NCI-H748 treated with DMSO at 0.1 percent for 48 hours (cell line): ENCODE data around the gene EPB41L3.
"Not testable (repeated sequence)": the region's sequence is repeated elsewhere in the genome, so short reads cannot be mapped to it uniquely, and the experiment has no call there.

Experiments used
- DNase-seq: peaks from one replicate; lab custom pipeline; 2025; lab: John Stamatoyannopoulos, UW

EPB41L3 gene

GRCh38 chr18:5543773-5544389, at the start of gene EPB41L3:
Gene EPB41L3, minus strand, starts transcription at chr18:5543997. Its CDS starts 54,814 bp downstream, at chr18:5489183.
- no peak for DNase-seq

GRCh38 chr18:5588529-5588928, 44.7 kb upstream of the EPB41L3 start:
- no peak for DNase-seq

DNA sequence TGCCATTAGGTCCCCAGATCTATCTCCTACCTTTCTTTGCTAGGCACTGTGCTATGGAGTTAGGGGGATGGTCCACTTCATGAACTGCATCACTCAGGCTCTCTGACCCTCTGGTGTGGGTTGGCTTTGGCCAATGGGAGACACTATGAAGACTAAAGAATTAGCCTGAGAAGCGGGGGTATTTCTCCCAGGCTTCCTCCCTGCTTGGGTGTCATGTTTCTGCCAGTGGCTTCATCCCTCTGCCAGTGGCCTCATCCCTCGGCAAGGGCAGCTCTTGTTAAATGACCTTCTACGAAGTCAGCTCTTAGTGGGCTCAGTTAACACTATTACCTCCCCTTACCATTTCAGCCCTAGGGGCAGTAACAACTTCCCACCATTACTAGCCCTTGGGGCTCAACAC, 41.9 kb upstream of the EPB41L3 start:
- DNase-seq: no peak

GRCh38 chr18:5584746-5585417, 41.1 kb upstream of the EPB41L3 start:
- no peak for DNase-seq

DNA sequence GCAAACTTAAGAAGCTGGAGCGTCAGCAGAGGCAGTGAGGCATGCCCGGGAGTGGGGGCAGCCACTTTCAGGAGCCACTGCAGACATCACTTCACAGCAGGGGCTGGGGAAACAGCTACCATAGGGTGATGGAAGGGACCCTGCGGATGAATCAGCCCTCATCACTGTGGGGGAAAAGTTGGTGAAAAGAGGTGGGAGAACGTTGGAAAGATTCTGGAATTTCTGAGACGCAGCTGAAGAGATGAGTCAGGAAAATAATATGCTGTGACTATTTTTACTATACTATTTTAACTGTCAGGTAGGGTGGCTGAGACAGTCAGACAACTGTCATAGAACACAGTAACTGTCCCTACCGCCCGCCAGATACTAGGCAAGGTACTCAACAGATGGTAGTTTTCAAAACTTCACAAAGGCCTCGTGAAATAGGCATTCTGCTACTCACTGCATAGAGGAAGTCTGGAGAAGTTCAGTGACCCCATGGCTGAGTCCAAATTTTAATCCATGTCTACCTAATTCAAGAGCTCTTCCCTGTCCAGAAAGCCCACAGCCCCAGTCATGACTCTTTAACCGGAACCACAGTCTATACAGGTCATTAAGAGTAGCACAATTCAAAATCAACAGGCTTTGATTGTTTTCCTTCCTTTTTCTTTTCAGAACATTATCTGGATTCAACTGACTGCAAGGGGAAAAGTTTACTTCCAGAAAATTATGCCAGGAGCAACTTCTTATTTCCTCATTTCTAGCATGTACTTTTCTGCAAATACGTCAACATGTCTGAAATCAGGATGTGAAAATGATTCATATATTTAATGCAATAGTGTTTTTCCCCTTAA, 39.3 kb upstream of the EPB41L3 start:
- DNase-seq: no peak

- no peak for DNase-seq
These were observed 38.3 kb upstream of the EPB41L3 start for GRCh38 chr18:5582076-5582475.

GRCh38 chr18:5574843-5575242, 31.0 kb upstream of the EPB41L3 start:
- no peak for DNase-seq

DNA sequence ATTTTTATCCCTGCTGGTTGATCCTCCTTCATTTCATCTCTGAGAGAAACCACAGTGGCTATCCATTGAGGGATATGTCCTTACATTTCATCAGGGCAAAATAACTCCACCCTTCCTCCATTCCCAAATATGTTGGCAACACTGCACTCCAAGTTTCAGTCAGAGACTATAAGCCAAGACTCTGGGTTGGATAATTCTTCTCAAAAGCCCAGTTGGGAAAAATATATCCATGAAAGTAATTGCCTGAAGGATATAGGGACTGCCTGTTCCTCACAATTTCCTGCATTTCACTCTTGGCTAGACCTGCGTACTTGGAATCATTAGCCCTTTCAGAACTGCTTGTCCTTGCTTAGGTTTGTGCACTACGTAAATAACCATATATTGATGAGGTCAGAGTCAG, 27.9 kb upstream of the EPB41L3 start:
- DNase-seq: no peak

GRCh38 chr18:5570613-5571012, 26.8 kb upstream of the EPB41L3 start:
- DNase-seq: not testable (repeated sequence)

GRCh38 chr18:5568416-5568815, 24.6 kb upstream of the EPB41L3 start:
- no peak for DNase-seq

DNA sequence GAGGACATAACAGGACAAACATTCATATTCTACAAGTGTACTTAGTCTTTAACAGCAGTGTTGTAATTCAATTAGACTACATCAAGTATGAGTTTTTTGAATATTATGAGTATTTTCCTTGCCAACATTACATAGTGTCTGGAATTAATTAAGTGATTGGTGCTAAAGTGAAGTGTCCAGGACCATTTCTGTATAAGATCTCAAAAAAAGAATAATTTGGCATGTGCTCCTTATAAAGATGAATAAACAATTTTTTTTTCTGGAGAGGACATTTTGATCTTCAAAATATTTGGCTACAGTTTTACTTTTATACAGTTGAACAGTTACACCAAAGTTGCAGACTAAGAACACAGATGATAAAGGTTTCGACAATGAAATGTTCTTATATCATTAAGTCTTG, 15.1 kb upstream of the EPB41L3 start:
- DNase-seq: no peak

- DNase-seq: no peak
These were observed 12.6 kb upstream of the EPB41L3 start for GRCh38 chr18:5556310-5556974.

DNA sequence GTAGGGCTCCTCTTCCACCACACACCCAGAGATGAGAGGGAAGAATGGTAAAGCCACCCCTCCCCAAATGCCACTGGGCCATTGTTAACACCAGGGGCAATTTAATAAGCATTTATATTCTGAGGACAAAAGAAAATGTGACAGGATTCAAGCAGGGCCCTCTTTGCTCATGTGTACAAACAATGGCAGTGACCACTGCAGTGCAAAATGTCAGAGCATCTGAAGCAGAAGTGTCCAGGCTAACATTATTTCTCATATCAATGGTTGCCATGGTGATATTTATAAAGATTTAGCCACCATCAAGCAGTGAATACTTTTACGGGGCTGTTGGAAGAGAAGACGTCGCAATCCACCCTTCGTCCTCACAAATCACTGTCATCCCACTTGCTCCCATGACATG, 10.8 kb upstream of the EPB41L3 start:
- DNase-seq: no peak

- peak; percentile 13 for DNase-seq
These were observed 2.9 kb upstream of the EPB41L3 start for GRCh38 chr18:5546660-5547059.

- no peak for DNase-seq
These were observed 639 bp downstream of the EPB41L3 start for GRCh38 chr18:5543036-5543680.

DNA sequence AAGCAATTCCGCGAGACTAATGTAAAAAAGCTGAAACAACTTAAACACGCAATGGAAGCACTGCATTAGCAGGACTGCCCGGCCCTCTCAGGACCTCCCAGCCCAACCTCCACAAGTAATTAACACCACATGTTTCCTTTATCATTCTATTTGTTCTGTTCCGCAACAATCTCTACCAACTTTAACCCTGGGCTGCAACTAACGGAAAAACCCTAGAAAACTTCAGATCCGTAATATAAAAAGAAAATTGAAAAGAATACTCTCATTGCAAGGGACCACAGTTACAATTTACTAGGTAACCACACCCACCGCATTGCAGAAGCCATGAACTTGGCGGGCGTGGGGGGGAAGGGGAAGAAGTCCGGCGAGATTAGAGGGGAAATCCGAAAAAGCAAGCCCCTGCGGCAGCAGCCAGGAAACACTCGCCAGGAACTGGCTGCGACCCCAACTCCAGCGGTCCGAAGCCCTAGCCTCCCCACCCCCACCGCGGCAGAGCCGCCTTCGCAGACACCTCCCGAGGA, 1.2 kb downstream of the EPB41L3 start:
- no peak for DNase-seq

GRCh38 chr18:5541644-5542043, 2.2 kb downstream of the EPB41L3 start:
- no peak for DNase-seq

DNA sequence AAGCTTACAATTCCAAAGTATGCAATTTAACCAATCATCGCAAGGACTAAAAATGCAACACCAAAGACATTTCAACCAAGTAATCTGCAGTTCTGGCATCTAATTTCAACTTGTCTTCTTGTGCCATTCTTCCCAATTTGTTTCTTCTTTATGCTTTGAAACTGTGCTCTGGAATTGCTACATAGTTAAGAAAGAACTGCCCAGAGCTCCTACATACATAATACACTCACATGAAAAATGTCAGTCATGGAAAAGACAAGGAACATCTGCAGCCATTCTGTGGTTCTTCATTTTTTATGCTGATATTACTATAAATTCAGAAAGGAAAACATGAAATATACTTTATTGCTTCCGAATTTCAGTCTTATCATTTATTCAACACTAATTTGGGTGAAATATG, 4.4 kb downstream of the EPB41L3 start:
- DNase-seq: no peak

DNA sequence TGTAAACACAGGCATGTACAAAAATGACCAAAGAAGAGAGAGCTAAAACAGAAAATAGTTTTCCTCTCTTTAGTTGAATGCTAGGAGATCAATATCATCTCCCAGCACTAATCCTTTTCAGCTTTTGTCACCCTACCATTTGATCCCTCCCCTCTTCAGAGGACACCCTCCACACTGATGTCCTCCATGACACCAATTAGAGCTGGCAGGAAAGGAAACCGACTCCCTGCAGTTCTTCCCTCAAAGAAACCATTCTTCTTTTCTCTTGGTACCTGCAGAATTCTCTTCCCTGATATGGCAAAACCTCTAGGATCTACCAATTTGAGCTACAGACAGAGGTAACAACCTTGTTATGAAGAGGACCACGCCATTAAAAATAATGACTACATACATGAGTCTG, 5.3 kb downstream of the EPB41L3 start:
- DNase-seq: no peak

DNA sequence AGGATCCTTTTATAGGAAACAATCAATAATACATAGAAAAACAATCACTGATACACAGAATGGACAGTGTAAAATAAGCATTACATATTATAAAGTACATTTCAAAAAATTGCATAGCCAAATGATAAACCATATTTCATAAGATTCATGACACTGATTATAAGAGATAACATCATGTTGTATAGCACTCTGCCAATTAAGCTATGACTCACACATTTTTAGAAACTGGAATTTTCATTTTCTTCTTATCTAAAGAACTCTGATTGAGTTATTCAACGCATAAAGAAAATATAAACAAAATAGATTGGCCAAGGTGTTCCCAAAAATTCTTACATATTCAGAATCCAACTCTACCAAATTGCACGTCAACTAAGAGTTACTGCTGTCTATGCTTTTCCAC, 5.9 kb downstream of the EPB41L3 start:
- DNase-seq: no peak

DNA sequence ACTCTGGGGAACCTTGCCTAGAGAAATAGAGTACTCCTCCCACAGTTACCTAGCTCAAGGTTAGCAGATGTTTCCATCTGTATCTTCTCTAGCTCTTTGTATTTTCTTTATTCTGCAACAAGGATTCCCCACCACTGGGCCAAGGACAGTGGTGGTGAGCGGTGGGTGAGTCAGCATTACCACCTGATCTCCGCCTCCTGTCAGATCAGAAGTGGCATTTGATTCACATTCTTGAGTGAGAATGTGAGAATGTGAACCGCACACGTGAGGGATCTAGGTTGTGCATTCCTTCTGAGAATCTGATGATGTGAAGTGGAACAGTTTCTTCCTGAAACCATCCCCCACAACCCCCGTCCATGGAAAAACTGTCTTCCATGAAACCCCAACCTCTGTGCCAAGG, 9.0 kb downstream of the EPB41L3 start:
- DNase-seq: no peak

DNA sequence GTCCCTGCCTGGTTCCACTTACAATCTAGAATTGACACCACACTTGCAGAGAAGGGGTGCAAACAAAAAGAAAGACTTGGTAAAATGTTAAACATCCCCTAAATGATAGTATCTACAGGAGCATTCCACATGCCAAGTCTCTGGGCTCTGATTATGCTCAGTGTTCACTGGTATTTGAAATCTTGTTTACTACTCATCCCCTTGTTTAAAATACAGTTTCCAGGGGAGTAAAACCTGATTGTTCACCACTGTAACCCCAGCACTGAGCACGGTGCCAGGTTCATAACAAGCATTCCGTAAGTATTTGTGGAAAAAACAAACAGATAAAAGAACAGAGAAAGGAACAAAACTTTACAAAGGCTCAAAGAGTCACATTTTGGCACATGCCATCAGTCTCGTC, 11.7 kb downstream of the EPB41L3 start:
- no peak for DNase-seq
